Type B pancreatic cell (in vitro differentiated cells): ENCODE results near the gene COL15A1. TPM values are rescaled to one million over a fixed set of nuclear protein-coding genes. Genes with fewer than 3 reads are reported as not detected.

ENCODE experiments used
- DNase-seq: peaks from one replicate; pipeline ENCODE4 v3.0.0; 2021; ENCODE audit warnings: mixed read lengths; ENCODE audit not compliant: unreplicated experiment; ENCODE audit errors: extremely low spot score
- H3K27ac Mint-ChIP-seq: 2 replicates; pipeline ENCODE4 v1.8.0; 2021; ENCODE audit warnings: mild to moderate bottlenecking, mixed read lengths
- H3K27me3 Mint-ChIP-seq: 2 replicates; pipeline ENCODE4 v1.8.0; 2021; ENCODE audit warnings: mixed read lengths
- H3K36me3 Mint-ChIP-seq: 2 replicates; pipeline ENCODE4 v1.8.0; 2021; ENCODE audit warnings: mixed read lengths
- H3K4me1 Mint-ChIP-seq: one replicate; pipeline ENCODE4 v1.8.0; 2021; ENCODE audit warnings: mixed read lengths; ENCODE audit not compliant: unreplicated experiment
- H3K4me3 Mint-ChIP-seq: 2 replicates; pipeline ENCODE4 v1.8.0; 2021; ENCODE audit warnings: mild to moderate bottlenecking, mixed read lengths
- H3K9me3 Mint-ChIP-seq: 2 replicates; pipeline ENCODE4 v1.8.0; 2021; ENCODE audit warnings: mixed read lengths
- CTCF ChIP-seq: fragments of 200-600 bp; sonication (generic); conservative IDR thresholded peaks from 2 replicates; pipeline ENCODE4 v1.5.0; 2021; ENCODE audit warnings: antibody characterized with exemption, mild to moderate bottlenecking
- total RNA-seq: library from RNA; stranded (reverse); gene quantifications from 2 replicates; pipeline ENCODE4 v1.2.1, GENCODE V29; 2021; ENCODE audit warnings: low replicate concordance

The COL15A1 gene
- total RNA-seq, 1 donor from 2014 or later: 0.68 TPM

GRCh38 chr9:98955259-98955658, 11.6 kb downstream of the COL15A1 start:
- Mint-ChIP-seq H3K9me3 (no peaks in the 10 kb centered on the region), H3K27me3 (peaks cover 20% of the 10 kb centered on the region), H3K36me3 (no peaks in the 10 kb centered on the region), H3K27ac (no peak overlapping the region), H3K4me3 (no peak overlapping the region), H3K4me1 (no peaks in the 10 kb centered on the region)
- no peak for DNase-seq
- TF ChIP-seq CTCF: no peak

GRCh38 chr9:98957826-98958225, 14.1 kb downstream of the COL15A1 start:
- no peak for DNase-seq
- Mint-ChIP-seq H3K9me3 (no peaks in the 10 kb centered on the region), H3K27me3 (peaks cover 12% of the 10 kb centered on the region), H3K4me1 (no peaks in the 10 kb centered on the region), H3K36me3 (no peaks in the 10 kb centered on the region), H3K4me3 (no peak overlapping the region), H3K27ac (no peak overlapping the region)
- TF ChIP-seq CTCF: no peak

GRCh38 chr9:98958271-98958984, 14.7 kb downstream of the COL15A1 start:
- Mint-ChIP-seq H3K36me3 (no peaks in the 10 kb centered on the region), H3K27ac (no peak overlapping the region), H3K9me3 (no peaks in the 10 kb centered on the region), H3K4me1 (no peaks in the 10 kb centered on the region), H3K4me3 (no peak overlapping the region), H3K27me3 (peaks cover 12% of the 10 kb centered on the region)
- no peak for TF ChIP-seq CTCF
- DNase-seq: no peak

- peaks cover 10% of the 10 kb centered on the region for H3K27me3 Mint-ChIP-seq
- DNase-seq: no peak
These were observed 16.7 kb downstream of the COL15A1 start for GRCh38 chr9:98960409-98960808.

GRCh38 chr9:98961513-98962180, 17.9 kb downstream of the COL15A1 start:
- H3K4me3 Mint-ChIP-seq: no peak overlapping the region
- peaks cover 7% of the 10 kb centered on the region for H3K27me3 Mint-ChIP-seq
- no peaks in the 10 kb centered on the region for H3K4me1 Mint-ChIP-seq
- no peak for TF ChIP-seq CTCF
- no peaks in the 10 kb centered on the region for H3K9me3 Mint-ChIP-seq
- H3K27ac Mint-ChIP-seq: no peak overlapping the region
- no peak for DNase-seq
- no peaks in the 10 kb centered on the region for H3K36me3 Mint-ChIP-seq

More at GRCh38 chr9:98960409-98960808, 16.7 kb downstream of the COL15A1 start:
- no peak for TF ChIP-seq CTCF
- no peak overlapping the region for H3K4me3 Mint-ChIP-seq
- no peaks in the 10 kb centered on the region for H3K36me3 Mint-ChIP-seq
- no peaks in the 10 kb centered on the region for H3K9me3 Mint-ChIP-seq
- H3K4me1 Mint-ChIP-seq: no peaks in the 10 kb centered on the region
- H3K27ac Mint-ChIP-seq: no peak overlapping the region
